HG03460 (cell line): Measurements from ENCODE around the gene AGTR1.
"Not testable (repeated sequence)": the region's sequence is repeated elsewhere in the genome, so short reads cannot be mapped to it uniquely, and the experiment has no call there.

ENCODE experiments used
- ATAC-seq: cut with Tn5 transposase; IDR thresholded peaks from one replicate; pipeline ENCODE4 v1.9.1; 2021; ENCODE audit not compliant: unreplicated experiment

AGTR1 gene

GRCh38 chr3:148758303-148758884 lies 60.7 kb downstream of the AGTR1 start:
- ATAC-seq = no peak

GRCh38 chr3:148759430-148759829 lies 61.7 kb downstream of the AGTR1 start:
- ATAC-seq = no peak

- no peak for ATAC-seq
Measured at GRCh38 chr3:148763156-148763680, 65.5 kb downstream of the AGTR1 start.

GRCh38 chr3:148763986-148764935 lies 66.6 kb downstream of the AGTR1 start:
- ATAC-seq = no peak

GRCh38 chr3:148772361-148772760 lies 74.7 kb downstream of the AGTR1 start:
- no peak for ATAC-seq

- no peak for ATAC-seq
Measured at GRCh38 chr3:148772835-148773234, 75.1 kb downstream of the AGTR1 start.

GRCh38 chr3:148773805-148774204 lies 76.1 kb downstream of the AGTR1 start:
- no peak for ATAC-seq

GRCh38 chr3:148778926-148779325 lies 81.2 kb downstream of the AGTR1 start:
- no peak for ATAC-seq

GRCh38 chr3:148785026-148785425 lies 87.3 kb downstream of the AGTR1 start:
- ATAC-seq = not testable (repeated sequence)

GRCh38 chr3:148786159-148786558 lies 88.5 kb downstream of the AGTR1 start:
- ATAC-seq = not testable (repeated sequence)

GRCh38 chr3:148789146-148789545 lies 91.4 kb downstream of the AGTR1 start:
- ATAC-seq = no peak

GRCh38 chr3:148789906-148790305 lies 92.2 kb downstream of the AGTR1 start:
- ATAC-seq = no peak

GRCh38 chr3:148790370-148790769 lies 92.7 kb downstream of the AGTR1 start:
- ATAC-seq = no peak

- ATAC-seq = no peak
Measured at GRCh38 chr3:148790851-148791735, 93.4 kb downstream of the AGTR1 start.

GRCh38 chr3:148791920-148792319 lies 94.2 kb downstream of the AGTR1 start:
- no peak for ATAC-seq

- no peak for ATAC-seq
Measured at GRCh38 chr3:148792516-148792915, 94.8 kb downstream of the AGTR1 start.
